Astrocyte (in vitro differentiated cells and primary cell): ENCODE measurements around the gene CCNG2. TPM values are rescaled to one million over a fixed set of nuclear protein-coding genes. Genes with fewer than 3 reads are reported as not detected.

Experiments
- DNase-seq: peaks from one replicate; pipeline ENCODE4 v3.0.0-alpha.2; 2010; ENCODE audit warnings: low read depth
- FAIRE-seq: peaks from 2 replicates; lab custom pipeline; 2011; peaks lifted over from hg19 to GRCh38; lab: Jason Lieb, UNC
- H2AFZ ChIP-seq: 2 replicates; pipeline ENCODE4 v1.6.0; 2012; ENCODE audit warnings: low read depth, low read length, inconsistent platforms
- H3K27ac ChIP-seq: 2 replicates; pipeline ENCODE4 v1.5.1; 2011; ENCODE audit warnings: low read depth, low read length, inconsistent platforms
- H3K27me3 ChIP-seq: 2 replicates; pipeline ENCODE4 v1.6.0; 2011; ENCODE audit warnings: low read length, inconsistent platforms; ENCODE audit not compliant: insufficient read depth
- H3K36me3 ChIP-seq: 2 replicates; pipeline ENCODE4 v1.5.1; 2011; ENCODE audit warnings: low read length, inconsistent platforms; ENCODE audit not compliant: insufficient read depth
- H3K4me1 ChIP-seq: 2 replicates; pipeline ENCODE4 v1.5.1; 2011; ENCODE audit warnings: low read length, inconsistent platforms; ENCODE audit not compliant: insufficient read depth
- H3K4me2 ChIP-seq: 2 replicates; pipeline ENCODE4 v1.6.0; 2012; ENCODE audit warnings: low read length, inconsistent platforms
- H3K4me3 ChIP-seq: 2 replicates; pipeline ENCODE4 v1.5.1; 2011; ENCODE audit warnings: low read depth, mild to moderate bottlenecking, low read length, inconsistent platforms; ENCODE audit not compliant: insufficient read depth
- H3K79me2 ChIP-seq: 2 replicates; pipeline ENCODE4 v1.6.0; 2012; ENCODE audit warnings: mild to moderate bottlenecking, low read length, inconsistent platforms; ENCODE audit not compliant: insufficient read depth
- H3K9ac ChIP-seq: 2 replicates; pipeline ENCODE4 v1.6.0; 2012; ENCODE audit warnings: mild to moderate bottlenecking, low read length, inconsistent platforms
- H3K9me3 ChIP-seq: 2 replicates; pipeline ENCODE4 v1.5.1; 2012; ENCODE audit warnings: low read depth, mild to moderate bottlenecking, low read length, inconsistent platforms; ENCODE audit not compliant: insufficient read depth
- H4K20me1 ChIP-seq: 2 replicates; pipeline ENCODE4 v1.6.0; 2012; ENCODE audit warnings: low read length, inconsistent platforms; ENCODE audit not compliant: insufficient read depth
- H3K27ac Mint-ChIP-seq: one replicate; pipeline ENCODE4 v1.8.0; 2021; ENCODE audit warnings: mild to moderate bottlenecking, mixed read lengths; ENCODE audit not compliant: unreplicated experiment
- H3K27me3 Mint-ChIP-seq: one replicate; pipeline ENCODE4 v1.8.0; 2021; ENCODE audit warnings: low read depth, mixed read lengths; ENCODE audit not compliant: unreplicated experiment
- H3K36me3 Mint-ChIP-seq: one replicate; pipeline ENCODE4 v1.8.0; 2021; ENCODE audit warnings: low read depth, mixed read lengths; ENCODE audit not compliant: unreplicated experiment
- H3K4me1 Mint-ChIP-seq: one replicate; pipeline ENCODE4 v1.8.0; 2021; ENCODE audit warnings: low read depth, mixed read lengths; ENCODE audit not compliant: unreplicated experiment
- H3K4me3 Mint-ChIP-seq: one replicate; pipeline ENCODE4 v1.8.0; 2021; ENCODE audit warnings: mild to moderate bottlenecking, moderate library complexity, mixed read lengths; ENCODE audit not compliant: unreplicated experiment
- H3K9me3 Mint-ChIP-seq: one replicate; pipeline ENCODE4 v1.8.0; 2021; ENCODE audit warnings: mild to moderate bottlenecking, mixed read lengths; ENCODE audit not compliant: unreplicated experiment
- EZH2 ChIP-seq: IDR thresholded peaks from 2 replicates; pipeline ENCODE4 v1.6.1; 2012; ENCODE audit warnings: mild to moderate bottlenecking, low read length, inconsistent platforms; ENCODE audit not compliant: insufficient read depth
- total RNA-seq: library from RNA; stranded (reverse); gene quantifications from 2 replicates; pipeline ENCODE4 v1.2.1, GENCODE V29; 2021
- TF ChIP-seq, protein P1 (sequence below): IDR thresholded peaks from 2 replicates; pipeline ENCODE4 v1.5.1; 2011; ENCODE audit warnings: low read depth, mild to moderate bottlenecking, inconsistent platforms, low read length, moderate library complexity; ENCODE audit not compliant: insufficient read depth

The CCNG2 gene
- total RNA-seq, 1 donor from 2014 or later: 54.7 TPM

DNA sequence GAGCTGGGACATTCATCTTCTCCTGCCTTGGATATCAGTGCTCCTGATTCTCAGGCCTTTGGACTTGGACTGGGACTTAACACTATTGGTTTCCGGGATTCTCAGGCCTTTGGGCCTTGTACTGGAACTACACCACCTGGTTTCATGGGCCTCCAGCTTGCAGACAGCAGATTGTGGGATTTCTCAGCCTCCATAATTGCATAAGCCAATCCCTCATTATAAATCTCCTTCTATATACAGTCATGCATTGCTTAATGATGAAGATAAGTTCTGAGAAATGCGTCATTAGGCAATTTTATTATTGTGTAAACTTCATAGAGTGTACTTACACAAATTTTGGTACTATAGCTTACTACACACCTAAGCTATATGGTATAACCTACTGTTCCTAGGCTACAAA is 8.9 kb upstream of the CCNG2 start:
- H3K4me3 ChIP-seq: no peak overlapping the region
- no peak overlapping the region for H3K4me3 Mint-ChIP-seq
- no peak overlapping the region for H3K27ac Mint-ChIP-seq
- H3K9me3 Mint-ChIP-seq: no peaks in the 10 kb centered on the region
- no peak overlapping the region for H2AFZ ChIP-seq
- no peaks in the 10 kb centered on the region for H3K4me1 ChIP-seq
- no peak overlapping the region for H3K9ac ChIP-seq
- no peaks in the 10 kb centered on the region for H3K27me3 ChIP-seq
- no peak overlapping the region for H3K4me2 ChIP-seq
- H3K4me1 Mint-ChIP-seq: peaks cover 16% of the 10 kb centered on the region
- H3K36me3 ChIP-seq: no peaks in the 10 kb centered on the region
- FAIRE-seq (no peak), DNase-seq (no peak)
- H3K27me3 Mint-ChIP-seq: no peaks in the 10 kb centered on the region
- TF ChIP-seq EZH2: no peak
- TF ChIP-seq, protein P1, sequence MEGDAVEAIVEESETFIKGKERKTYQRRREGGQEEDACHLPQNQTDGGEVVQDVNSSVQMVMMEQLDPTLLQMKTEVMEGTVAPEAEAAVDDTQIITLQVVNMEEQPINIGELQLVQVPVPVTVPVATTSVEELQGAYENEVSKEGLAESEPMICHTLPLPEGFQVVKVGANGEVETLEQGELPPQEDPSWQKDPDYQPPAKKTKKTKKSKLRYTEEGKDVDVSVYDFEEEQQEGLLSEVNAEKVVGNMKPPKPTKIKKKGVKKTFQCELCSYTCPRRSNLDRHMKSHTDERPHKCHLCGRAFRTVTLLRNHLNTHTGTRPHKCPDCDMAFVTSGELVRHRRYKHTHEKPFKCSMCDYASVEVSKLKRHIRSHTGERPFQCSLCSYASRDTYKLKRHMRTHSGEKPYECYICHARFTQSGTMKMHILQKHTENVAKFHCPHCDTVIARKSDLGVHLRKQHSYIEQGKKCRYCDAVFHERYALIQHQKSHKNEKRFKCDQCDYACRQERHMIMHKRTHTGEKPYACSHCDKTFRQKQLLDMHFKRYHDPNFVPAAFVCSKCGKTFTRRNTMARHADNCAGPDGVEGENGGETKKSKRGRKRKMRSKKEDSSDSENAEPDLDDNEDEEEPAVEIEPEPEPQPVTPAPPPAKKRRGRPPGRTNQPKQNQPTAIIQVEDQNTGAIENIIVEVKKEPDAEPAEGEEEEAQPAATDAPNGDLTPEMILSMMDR: no peak
- H3K79me2 ChIP-seq: no peaks in the 10 kb centered on the region
- H3K27ac ChIP-seq: no peak overlapping the region
- no peaks in the 10 kb centered on the region for H3K36me3 Mint-ChIP-seq
- H4K20me1 ChIP-seq: no peaks in the 10 kb centered on the region
- no peaks in the 10 kb centered on the region for H3K9me3 ChIP-seq

- Histone ChIP-seq H3K9me3 (no peaks in the 10 kb centered on the region), H3K4me3 (no peak overlapping the region), H3K4me1 (no peaks in the 10 kb centered on the region), H3K79me2 (no peaks in the 10 kb centered on the region), H3K27me3 (no peaks in the 10 kb centered on the region), H2AFZ (no peak overlapping the region), H3K27ac (no peak overlapping the region), H3K4me2 (no peak overlapping the region), H3K36me3 (no peaks in the 10 kb centered on the region), H3K9ac (no peak overlapping the region), H4K20me1 (no peaks in the 10 kb centered on the region)
- no peak for FAIRE-seq
- Mint-ChIP-seq H3K27me3 (no peaks in the 10 kb centered on the region), H3K4me3 (no peak overlapping the region), H3K36me3 (no peaks in the 10 kb centered on the region), H3K4me1 (peaks cover 18% of the 10 kb centered on the region), H3K9me3 (no peaks in the 10 kb centered on the region), H3K27ac (no peak overlapping the region)
- TF ChIP-seq, protein P1: no peak
- no peak for DNase-seq
Observed at GRCh38 chr4:77149789-77150188, 7.2 kb upstream of the CCNG2 start.

DNA sequence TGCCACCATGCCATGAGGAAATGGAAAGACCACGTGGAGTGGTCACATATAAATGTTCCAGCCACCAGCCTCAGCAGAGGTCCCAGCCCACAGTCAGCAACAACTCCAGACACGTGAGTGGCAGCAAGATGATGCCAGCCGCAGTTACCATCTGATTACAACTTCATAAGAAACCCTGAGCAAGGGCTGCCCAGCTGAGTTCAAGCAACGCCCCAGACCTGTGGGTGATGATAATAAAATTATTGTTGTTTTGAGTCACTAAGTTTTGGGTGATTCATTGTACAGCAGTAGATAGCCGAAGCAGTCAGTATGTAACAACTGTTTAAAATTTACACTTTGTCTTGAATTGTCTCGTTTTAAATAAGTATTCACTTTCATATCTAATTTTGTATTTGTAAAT is 5.8 kb upstream of the CCNG2 start:
- H3K36me3 Mint-ChIP-seq: no peaks in the 10 kb centered on the region
- TF ChIP-seq EZH2: no peak
- TF ChIP-seq, protein P1: no peak
- no peaks in the 10 kb centered on the region for H4K20me1 ChIP-seq
- H3K36me3 ChIP-seq: no peaks in the 10 kb centered on the region
- FAIRE-seq: no peak
- no peaks in the 10 kb centered on the region for H3K27me3 Mint-ChIP-seq
- no peaks in the 10 kb centered on the region for H3K9me3 ChIP-seq
- no peaks in the 10 kb centered on the region for H3K27me3 ChIP-seq
- H3K9ac ChIP-seq: no peak overlapping the region
- H3K27ac ChIP-seq: no peak overlapping the region
- H3K9me3 Mint-ChIP-seq: no peaks in the 10 kb centered on the region
- no peak overlapping the region for H3K4me3 Mint-ChIP-seq
- DNase-seq: no peak
- no peaks in the 10 kb centered on the region for H3K4me1 ChIP-seq
- H3K27ac Mint-ChIP-seq: no peak overlapping the region
- H3K79me2 ChIP-seq: no peaks in the 10 kb centered on the region
- no peak overlapping the region for H3K4me2 ChIP-seq
- peaks cover 20% of the 10 kb centered on the region for H3K4me1 Mint-ChIP-seq
- H2AFZ ChIP-seq: no peak overlapping the region
- H3K4me3 ChIP-seq: no peak overlapping the region
